T follicular helper cell (primary cell): ENCODE data around the gene ANKMY1.
"Not testable (repeated sequence)": the region's sequence is repeated elsewhere in the genome, so short reads cannot be mapped to it uniquely, and the experiment has no call there.

Experiments used
- DNase-seq: peaks from one replicate; pipeline ENCODE4 v3.0.0-alpha.2; 2020; ENCODE audit warnings: low read depth

Gene ANKMY1

DNA sequence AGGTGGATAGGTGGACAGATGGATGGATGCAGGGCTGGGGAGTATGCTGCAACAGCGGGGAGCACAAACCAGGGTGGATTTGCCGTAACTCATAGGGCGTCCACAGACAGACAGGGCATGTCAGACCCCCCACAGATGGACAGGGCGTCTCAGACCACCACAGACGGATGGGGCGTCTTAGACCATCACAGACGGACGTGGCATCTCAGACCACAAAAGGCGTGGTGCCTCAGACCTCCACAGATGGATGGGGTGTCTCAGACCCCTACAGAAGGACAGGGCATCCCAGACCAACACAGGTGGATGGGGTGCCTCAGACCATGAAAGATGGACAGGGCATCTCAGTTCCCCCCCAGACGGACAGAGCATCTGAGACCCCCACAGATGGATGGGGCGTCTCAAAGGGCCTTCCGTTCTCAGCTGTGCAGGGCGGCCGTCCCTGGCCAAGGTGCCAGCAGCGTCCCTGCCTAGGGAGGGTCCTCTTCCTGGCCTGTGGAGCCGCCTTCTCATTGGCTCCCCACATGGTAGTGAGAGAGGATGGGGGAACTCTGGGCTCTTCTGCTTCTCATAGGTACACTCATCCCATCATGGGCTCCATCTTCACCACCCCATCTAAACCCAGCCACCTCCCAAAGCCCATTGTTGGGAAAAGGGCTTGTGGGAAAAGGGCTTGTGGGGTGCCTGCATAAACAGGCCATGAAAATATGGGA is 2.1 kb downstream of the ANKMY1 start:
- no peak for DNase-seq

- no peak for DNase-seq
These were observed 2.9 kb downstream of the ANKMY1 start for GRCh38 chr2:240554767-240555493.

DNA sequence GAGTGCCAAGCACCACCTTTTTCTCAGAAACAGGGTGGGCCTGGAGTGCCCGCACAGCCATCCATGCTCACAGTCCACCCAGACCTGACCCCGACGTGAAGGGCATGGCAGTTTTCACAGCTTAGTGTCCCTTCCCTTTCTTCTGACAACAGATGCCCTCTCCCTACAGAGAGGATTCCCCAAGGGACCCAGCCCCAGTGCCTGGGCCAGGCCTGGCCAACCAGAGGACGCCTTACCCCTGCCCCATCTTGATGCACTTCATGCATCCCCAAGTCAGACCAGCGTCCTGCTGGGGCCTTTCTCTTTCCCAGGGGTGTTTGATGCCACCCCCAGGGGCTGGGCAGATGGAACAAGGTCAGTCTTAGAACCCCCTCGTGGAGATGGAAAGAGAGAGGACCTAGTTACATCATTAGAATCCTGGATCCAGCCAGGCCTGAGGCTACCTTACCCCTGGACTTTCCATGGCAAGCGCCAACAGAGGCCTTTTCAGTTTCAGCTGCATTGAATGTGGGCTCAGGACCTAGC is 3.8 kb downstream of the ANKMY1 start:
- no peak for DNase-seq

- no peak for DNase-seq
These were observed 6.0 kb downstream of the ANKMY1 start for GRCh38 chr2:240551811-240552210.

GRCh38 chr2:240551288-240551687 is 6.5 kb downstream of the ANKMY1 start:
- no peak for DNase-seq

GRCh38 chr2:240539906-240540305 is 17.9 kb downstream of the ANKMY1 start:
- no peak for DNase-seq

- not testable (repeated sequence) for DNase-seq
These were observed 18.7 kb downstream of the ANKMY1 start for GRCh38 chr2:240539101-240539500.

DNA sequence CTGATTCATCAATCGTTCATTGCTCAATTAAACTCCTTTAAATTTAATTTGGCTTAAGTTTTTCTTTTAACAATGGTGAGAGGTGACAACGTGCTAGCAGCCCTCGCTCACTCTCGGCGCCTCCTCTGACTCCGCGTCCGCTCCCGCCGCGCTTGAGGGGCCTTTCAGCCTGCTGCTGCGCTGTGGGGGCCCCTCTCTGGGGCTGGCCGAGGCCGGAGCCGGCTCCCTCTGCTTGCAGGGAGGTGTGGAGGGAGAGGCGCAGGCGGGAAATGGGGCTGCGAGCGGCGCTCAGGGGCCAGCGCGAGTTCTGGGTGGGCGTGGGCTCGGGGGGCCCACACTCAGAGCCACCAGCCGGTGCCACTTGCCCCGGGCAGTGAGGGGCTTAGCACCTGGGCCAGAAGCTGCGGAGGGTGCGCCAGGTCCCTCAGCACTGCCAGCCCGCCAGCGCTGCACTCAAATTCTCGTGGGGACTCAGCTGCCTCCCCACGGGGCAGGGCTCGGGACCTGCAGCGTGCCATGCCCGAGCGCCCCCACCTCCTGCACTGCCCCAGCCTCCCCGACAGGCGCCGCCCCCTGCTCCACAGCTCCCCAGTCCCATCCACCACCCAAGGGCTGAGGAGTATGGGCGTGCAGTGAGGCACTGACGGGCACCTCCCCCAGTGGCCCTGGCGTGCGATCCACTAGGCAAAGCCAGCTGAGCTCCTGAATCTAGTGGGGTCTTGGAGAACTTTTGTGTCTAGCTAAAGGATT is 19.6 kb downstream of the ANKMY1 start:
- no peak for DNase-seq

- no peak for DNase-seq
These were observed 25.6 kb downstream of the ANKMY1 start for GRCh38 chr2:240532031-240532775.

DNA sequence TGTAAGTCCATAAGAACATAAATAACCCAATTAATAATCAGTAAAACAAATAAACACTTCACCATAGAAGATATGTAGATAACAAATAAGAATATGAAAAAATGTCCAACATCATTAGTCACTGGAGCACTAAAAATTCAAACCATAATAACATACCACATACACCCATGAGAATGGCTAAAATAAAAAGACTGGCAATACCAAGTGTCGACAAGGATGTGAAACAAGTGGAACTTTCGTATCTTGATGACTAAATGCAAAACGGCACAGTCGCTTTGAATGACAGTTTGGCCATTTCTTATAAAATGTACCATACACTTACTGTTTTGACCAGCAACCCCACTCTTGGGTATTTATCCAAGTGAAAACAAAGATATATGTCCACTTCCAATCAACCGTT is 26.8 kb downstream of the ANKMY1 start:
- no peak for DNase-seq

GRCh38 chr2:240530181-240530580 is 27.6 kb downstream of the ANKMY1 start:
- DNase-seq, result no peak

DNA sequence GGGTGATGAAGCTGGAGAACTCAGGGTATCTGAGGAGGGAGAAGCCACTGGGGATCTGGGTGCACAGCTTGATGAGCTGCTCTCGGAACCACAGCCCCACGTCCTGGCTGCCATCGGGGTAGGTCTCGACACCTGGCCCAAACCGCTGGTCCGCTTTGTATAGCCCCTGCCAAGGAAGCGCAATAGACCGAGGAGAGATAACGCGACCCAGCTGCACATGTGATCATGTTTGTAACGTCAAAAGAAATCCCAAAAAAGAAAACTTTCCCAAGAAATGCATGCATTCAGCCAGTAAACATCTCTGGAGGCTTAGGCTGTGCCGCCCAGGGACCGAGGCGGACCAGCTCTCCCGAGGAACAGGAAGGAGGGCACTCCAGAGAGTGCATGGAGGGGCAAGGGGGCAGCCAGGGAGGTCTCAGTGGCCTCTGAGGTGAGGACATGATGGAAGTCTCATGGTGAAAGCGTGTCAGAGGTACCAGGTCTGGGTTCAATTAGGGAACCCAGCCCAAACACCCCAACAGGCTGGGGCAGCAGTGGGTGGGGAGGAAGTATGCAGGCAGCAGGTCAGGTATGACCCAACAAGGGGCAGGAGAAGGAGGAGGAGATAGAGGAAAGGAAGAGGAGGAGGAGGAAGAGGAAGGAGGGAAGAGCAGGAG is 28.3 kb downstream of the ANKMY1 start:
- DNase-seq, result no peak

DNA sequence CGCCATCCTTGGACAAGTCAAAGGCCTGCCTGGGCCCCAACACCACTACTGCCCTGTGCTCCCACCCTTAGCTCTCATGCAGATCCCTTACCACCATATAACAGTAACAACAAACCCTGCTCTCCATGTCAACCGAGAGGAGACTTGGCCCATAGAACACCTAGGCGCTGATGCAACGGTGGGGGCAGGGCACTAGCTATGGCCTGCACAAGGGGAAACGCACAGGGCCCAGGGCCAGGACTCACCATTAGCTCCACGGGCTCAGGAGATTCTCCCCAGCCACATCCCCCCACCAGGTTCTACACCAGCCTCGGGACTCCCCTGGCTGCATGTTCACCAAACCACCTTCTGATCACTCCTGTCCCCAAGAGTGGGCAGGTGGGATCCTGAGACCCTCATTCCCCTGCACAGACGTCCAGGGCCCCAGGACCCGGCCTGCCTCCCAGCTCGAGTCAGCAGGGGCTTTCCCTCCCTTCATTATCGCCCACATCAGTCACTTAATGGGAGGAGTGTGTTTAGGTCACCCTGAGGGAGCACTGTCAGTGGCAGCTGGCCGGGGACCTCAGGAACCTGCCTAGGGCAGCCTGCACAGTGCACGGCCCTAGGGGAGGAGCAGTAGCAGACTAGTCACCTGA is 29.3 kb downstream of the ANKMY1 start:
- DNase-seq, result no peak

GRCh38 chr2:240527153-240527750 is 30.5 kb downstream of the ANKMY1 start:
- DNase-seq, result no peak

DNA sequence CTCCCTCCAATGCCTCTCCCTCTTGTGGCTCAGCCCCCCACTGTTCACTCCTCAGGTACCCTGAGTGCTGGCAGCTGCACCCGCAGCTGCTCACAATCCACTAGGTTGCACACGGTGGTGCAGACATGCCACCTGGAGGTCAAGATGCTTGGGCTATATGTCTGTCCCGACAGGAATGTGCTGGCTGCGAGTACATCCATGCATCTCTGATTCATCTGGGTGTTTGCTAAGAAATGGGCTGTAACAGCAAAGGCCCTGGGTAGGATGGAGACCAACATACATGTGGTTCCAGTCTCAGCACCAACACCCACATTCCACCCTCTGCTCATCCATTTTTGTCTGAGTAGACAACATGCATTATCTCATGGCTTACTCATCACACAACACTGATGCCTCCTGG is 31.3 kb downstream of the ANKMY1 start:
- no peak for DNase-seq

DNA sequence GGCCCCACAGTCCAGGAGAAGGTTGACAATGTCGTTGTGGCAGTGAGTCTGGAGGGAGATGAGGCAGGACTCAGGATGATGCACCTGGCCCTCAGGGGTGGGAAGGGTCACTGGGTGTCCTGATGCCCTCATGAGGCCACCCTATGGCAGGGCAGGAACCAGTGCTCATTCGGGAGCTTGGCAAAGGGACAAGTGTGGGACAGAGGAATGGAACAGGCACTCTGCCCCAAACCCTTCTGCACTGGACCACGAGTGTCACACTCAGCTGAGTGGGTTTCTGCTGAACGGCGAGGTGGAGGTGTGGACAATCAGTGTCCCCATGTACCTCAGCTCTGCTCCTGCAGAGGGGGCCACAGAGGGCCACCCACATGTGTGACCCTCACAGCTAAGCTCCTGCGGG is 32.0 kb downstream of the ANKMY1 start:
- no peak for DNase-seq

GRCh38 chr2:240524963-240525718 is 32.6 kb downstream of the ANKMY1 start:
- DNase-seq, result no peak

GRCh38 chr2:240523451-240524281 is 34.1 kb downstream of the ANKMY1 start:
- no peak for DNase-seq

DNA sequence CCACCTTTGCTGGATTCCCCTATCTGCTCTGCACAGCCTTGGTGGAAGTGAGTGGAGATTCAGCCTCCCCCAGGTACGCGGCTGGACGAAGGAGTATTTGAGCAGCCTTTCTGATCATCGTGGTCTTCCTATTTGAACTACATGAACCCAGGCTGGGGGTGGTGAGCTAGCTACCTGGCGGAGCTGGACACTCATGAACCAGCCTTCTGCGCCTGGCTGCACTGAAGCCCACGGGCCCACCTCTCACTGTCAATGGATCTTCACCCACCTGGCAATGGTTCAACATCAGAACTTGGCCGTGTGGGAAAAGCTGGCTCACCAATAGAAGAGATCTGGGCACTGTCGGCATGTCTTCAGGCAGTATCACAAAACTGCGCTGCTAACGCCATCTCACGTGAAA is 35.4 kb downstream of the ANKMY1 start:
- DNase-seq, result no peak
